Duodenal mucosa (tissue), 2 donors: ENCODE results near the gene SUMF1.

Experiments used
- H3K27ac ChIP-seq: one replicate; pipeline ENCODE4 v1.7.0; 2013; ENCODE audit warnings: low read depth, low read length
- H3K27me3 ChIP-seq, 2 donors: one replicate each; pipeline ENCODE4 v1.7.0; 2013; ENCODE audit warnings: low read length in 2 of 2, control low read depth in 1 of 2; ENCODE audit not compliant: insufficient read depth in 2 of 2, control insufficient read depth in 1 of 2
- H3K36me3 ChIP-seq, 2 donors: one replicate each; pipeline ENCODE4 v1.7.0; 2013; ENCODE audit warnings: low read length in 2 of 2, control low read depth in 1 of 2; ENCODE audit not compliant: insufficient read depth in 2 of 2, control insufficient read depth in 1 of 2
- H3K4me1 ChIP-seq, 2 donors: one replicate each; pipeline ENCODE4 v1.7.0; 2013; ENCODE audit warnings: low read length in 2 of 2, control low read depth in 1 of 2; ENCODE audit not compliant: insufficient read depth in 2 of 2, control insufficient read depth in 1 of 2
- H3K4me3 ChIP-seq, 2 donors: one replicate each; pipeline ENCODE4 v1.7.0; 2013; ENCODE audit warnings: low read length in 2 of 2, low read depth in 1 of 2
- H3K9ac ChIP-seq, 2 donors: one replicate each; pipeline ENCODE4 v1.7.0; 2013; ENCODE audit warnings: low read length in 2 of 2, low read depth in 1 of 2
- H3K9me3 ChIP-seq, 2 donors: one replicate each; pipeline ENCODE4 v1.7.0; 2013; ENCODE audit warnings: low read length in 2 of 2, control low read depth in 1 of 2; ENCODE audit not compliant: control insufficient read depth in 1 of 2

Gene SUMF1

GRCh38 chr3:4497843-4498324 is 30.8 kb upstream of the SUMF1 start:
- H3K4me3 ChIP-seq: no peak overlapping the region
- H3K27ac ChIP-seq: no peak overlapping the region
- H3K27me3 ChIP-seq: no peaks in the 10 kb centered on the region
- H3K9ac ChIP-seq: no peak overlapping the region
- H3K4me1 ChIP-seq: peaks cover 12 to 21% of the 10 kb centered on the region in 2 donors
- no peaks in the 10 kb centered on the region for H3K9me3 ChIP-seq
- H3K36me3 ChIP-seq: peaks cover 0 to 4% of the 10 kb centered on the region in 2 donors

- H3K4me1 ChIP-seq: peaks cover 12 to 21% of the 10 kb centered on the region in 2 donors
These were observed 30.1 kb upstream of the SUMF1 start for GRCh38 chr3:4497005-4497692.

GRCh38 chr3:4496087-4496452 is 29.0 kb upstream of the SUMF1 start:
- Histone ChIP-seq H3K27me3 (peaks cover 0 to 8% of the 10 kb centered on the region in 2 donors), H3K4me3 (no peak overlapping the region), H3K9ac (no peak overlapping the region), H3K27ac (no peak overlapping the region), H3K4me1 (peaks cover 15 to 16% of the 10 kb centered on the region in 2 donors), H3K9me3 (no peaks in the 10 kb centered on the region), H3K36me3 (peaks cover 0 to under 1% of the 10 kb centered on the region in 2 donors)

More at GRCh38 chr3:4497005-4497692, 30.1 kb upstream of the SUMF1 start:
- Histone ChIP-seq H3K36me3 (peaks cover 0 to 4% of the 10 kb centered on the region in 2 donors), H3K27ac (no peak overlapping the region), H3K9me3 (no peaks in the 10 kb centered on the region), H3K27me3 (no peaks in the 10 kb centered on the region), H3K9ac (no peak overlapping the region), H3K4me3 (no peak overlapping the region)

GRCh38 chr3:4495294-4496086 is 28.4 kb upstream of the SUMF1 start:
- peaks cover 0 to 12% of the 10 kb centered on the region in 2 donors for H3K27me3 ChIP-seq
- H3K27ac ChIP-seq: no peak overlapping the region
- no peaks in the 10 kb centered on the region for H3K36me3 ChIP-seq
- no peaks in the 10 kb centered on the region for H3K9me3 ChIP-seq
- H3K9ac ChIP-seq: no peak overlapping the region
- peak overlapping the region; percentile 85 to 94 for H3K4me3 ChIP-seq
- H3K4me1 ChIP-seq: peaks cover 15 to 16% of the 10 kb centered on the region in 2 donors

- peaks cover 0 to 12% of the 10 kb centered on the region in 2 donors for H3K27me3 ChIP-seq
- peak overlapping the region; percentile 85 to 94 for H3K4me3 ChIP-seq
- H3K9me3 ChIP-seq: no peaks in the 10 kb centered on the region
- no peak overlapping the region for H3K27ac ChIP-seq
- H3K4me1 ChIP-seq: peaks cover 15 to 16% of the 10 kb centered on the region in 2 donors
- H3K36me3 ChIP-seq: no peaks in the 10 kb centered on the region
- peak overlapping the region; percentile 67 to 81 for H3K9ac ChIP-seq
These were observed 27.8 kb upstream of the SUMF1 start for GRCh38 chr3:4494895-4495264.

- Histone ChIP-seq H3K4me1 (peaks cover 15 to 16% of the 10 kb centered on the region in 2 donors), H3K27me3 (peaks cover 0 to 17% of the 10 kb centered on the region in 2 donors), H3K9ac (peak overlapping the region; percentile 67 to 81), H3K27ac (no peak overlapping the region), H3K9me3 (no peaks in the 10 kb centered on the region), H3K36me3 (no peaks in the 10 kb centered on the region), H3K4me3 (peak overlapping the region; percentile 85 to 94)
These were observed 27.1 kb upstream of the SUMF1 start for GRCh38 chr3:4493941-4494894.

GRCh38 chr3:4493014-4493940 is 26.2 kb upstream of the SUMF1 start, which contains the start of gene ITPR1:
Gene ITPR1, plus strand, starts transcription at chr3:4493348. Its CDS starts 23,144 bp downstream, at chr3:4516492.
- peaks cover 0 to 17% of the 10 kb centered on the region in 2 donors for H3K27me3 ChIP-seq

GRCh38 chr3:4492208-4493013 is 25.3 kb upstream of the SUMF1 start:
- peak overlapping the region; percentile 44 for H3K27ac ChIP-seq
- no peaks in the 10 kb centered on the region for H3K36me3 ChIP-seq
- H3K27me3 ChIP-seq: peaks cover 0 to 17% of the 10 kb centered on the region in 2 donors
- peaks cover 15 to 16% of the 10 kb centered on the region in 2 donors for H3K4me1 ChIP-seq
- peak overlapping the region; percentile 85 to 94 for H3K4me3 ChIP-seq
- no peaks in the 10 kb centered on the region for H3K9me3 ChIP-seq
- peak overlapping the region; percentile 81 to 82 for H3K9ac ChIP-seq

More at GRCh38 chr3:4493014-4493940, 26.2 kb upstream of the SUMF1 start, which contains the start of gene ITPR1:
- no peaks in the 10 kb centered on the region for H3K9me3 ChIP-seq
- H3K36me3 ChIP-seq: no peaks in the 10 kb centered on the region
- peak within 1 kb of the TSS; percentile 85 to 94 for H3K4me3 ChIP-seq
- peaks cover 15 to 16% of the 10 kb centered on the region in 2 donors for H3K4me1 ChIP-seq
- H3K9ac ChIP-seq: peak within 1 kb of the TSS; percentile 81 to 82
- peak within 1 kb of the TSS; percentile 44 for H3K27ac ChIP-seq
